DMS53 (cell line): ENCODE data around the gene RPL15.
A peak's percentile ranks its signal among the peaks of the same experiment; 100 is the strongest.

Experiments used
- DNase-seq: peaks from one replicate; lab custom pipeline; 2025; lab: John Stamatoyannopoulos, UW

Gene RPL15

DNA sequence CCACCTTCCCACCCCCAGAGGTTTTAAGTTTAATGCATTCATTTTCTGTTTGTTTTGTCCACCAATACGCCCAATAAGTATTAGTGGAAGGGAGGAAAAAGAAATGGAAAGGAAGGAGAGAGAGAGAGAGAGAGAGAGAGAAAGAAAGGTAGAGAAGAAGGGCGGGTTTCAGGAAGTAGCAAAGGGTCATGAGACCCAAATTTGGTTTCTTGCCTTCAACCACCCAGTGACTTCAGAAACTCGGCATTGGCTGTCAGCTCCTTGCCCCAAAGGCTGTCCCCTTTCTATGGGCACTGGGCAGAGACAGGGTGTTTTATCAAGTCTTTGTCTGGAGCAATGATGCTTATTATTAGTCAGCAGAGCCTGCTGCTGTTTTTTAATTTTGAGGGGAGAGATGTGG, 14.7 kb downstream of the RPL15 start:
- no peak for DNase-seq

DNA sequence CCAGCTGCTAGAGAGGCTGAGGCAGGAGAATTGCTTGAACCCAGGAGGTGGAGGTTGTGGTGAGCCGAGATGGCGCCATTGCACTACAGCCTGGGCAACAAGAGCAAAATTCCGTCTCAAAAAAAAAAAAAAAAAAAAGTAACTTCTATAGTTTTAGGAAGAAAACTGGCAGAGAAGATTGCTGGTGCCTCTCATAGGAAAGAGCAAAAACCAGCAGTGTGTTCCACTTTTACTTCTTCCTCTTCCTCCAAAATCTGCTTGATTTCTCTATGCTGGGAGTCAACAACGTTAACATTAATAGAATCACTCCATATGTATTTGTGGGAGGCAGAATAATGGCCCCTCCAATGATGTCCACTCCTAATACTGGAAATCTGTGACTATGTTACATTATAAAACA, 15.6 kb downstream of the RPL15 start:
- DNase-seq: no peak

- DNase-seq: no peak
Measured at GRCh38 chr3:23934253-23934652, 17.3 kb downstream of the RPL15 start.

- DNase-seq: no peak
Measured at GRCh38 chr3:23937296-23937695, 20.4 kb downstream of the RPL15 start.

- DNase-seq: no peak
Measured at GRCh38 chr3:23938688-23939087, 21.8 kb downstream of the RPL15 start.

GRCh38 chr3:23940775-23941174, 23.8 kb downstream of the RPL15 start:
- DNase-seq: peak; percentile 1

DNA sequence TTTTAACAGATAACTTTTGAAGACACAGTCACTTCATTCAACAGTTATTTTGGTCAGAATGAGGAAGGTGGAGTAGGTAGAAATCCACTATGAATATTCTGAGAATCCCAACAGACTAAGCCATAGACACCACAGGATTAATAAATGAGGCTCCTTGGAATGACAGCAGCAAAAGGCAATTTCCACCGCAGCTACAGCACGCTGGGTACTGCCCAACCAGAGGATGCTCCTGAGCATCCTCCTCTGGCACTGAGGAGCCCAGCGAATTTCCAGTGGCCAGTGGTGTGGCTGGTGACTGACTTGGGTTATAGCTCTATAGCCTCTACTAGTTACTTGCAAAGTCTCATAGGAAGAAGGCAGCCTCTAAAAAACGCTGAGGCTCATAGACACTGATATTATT, 24.5 kb downstream of the RPL15 start:
- DNase-seq: no peak

DNA sequence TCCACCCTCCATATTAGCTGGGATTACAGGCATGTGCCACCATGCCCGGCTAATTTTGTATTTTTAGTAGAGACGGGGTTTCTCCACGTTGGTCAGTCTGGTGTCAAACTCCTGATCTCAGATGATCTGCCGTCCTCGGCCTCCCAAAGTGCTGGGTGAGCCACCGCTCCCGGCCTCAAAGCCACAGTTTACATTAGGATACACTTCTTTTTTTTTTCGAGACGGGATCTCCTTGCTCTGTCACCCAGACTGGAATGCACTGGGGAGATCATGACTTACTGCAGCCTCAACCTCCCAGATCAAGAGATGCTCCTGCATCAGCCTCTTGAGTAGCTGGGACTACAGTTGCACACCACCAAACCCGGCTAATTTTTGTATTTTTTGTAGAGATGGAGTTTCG, 25.6 kb downstream of the RPL15 start:
- no peak for DNase-seq

GRCh38 chr3:23944007-23944783, 27.3 kb downstream of the RPL15 start:
- DNase-seq: no peak

DNA sequence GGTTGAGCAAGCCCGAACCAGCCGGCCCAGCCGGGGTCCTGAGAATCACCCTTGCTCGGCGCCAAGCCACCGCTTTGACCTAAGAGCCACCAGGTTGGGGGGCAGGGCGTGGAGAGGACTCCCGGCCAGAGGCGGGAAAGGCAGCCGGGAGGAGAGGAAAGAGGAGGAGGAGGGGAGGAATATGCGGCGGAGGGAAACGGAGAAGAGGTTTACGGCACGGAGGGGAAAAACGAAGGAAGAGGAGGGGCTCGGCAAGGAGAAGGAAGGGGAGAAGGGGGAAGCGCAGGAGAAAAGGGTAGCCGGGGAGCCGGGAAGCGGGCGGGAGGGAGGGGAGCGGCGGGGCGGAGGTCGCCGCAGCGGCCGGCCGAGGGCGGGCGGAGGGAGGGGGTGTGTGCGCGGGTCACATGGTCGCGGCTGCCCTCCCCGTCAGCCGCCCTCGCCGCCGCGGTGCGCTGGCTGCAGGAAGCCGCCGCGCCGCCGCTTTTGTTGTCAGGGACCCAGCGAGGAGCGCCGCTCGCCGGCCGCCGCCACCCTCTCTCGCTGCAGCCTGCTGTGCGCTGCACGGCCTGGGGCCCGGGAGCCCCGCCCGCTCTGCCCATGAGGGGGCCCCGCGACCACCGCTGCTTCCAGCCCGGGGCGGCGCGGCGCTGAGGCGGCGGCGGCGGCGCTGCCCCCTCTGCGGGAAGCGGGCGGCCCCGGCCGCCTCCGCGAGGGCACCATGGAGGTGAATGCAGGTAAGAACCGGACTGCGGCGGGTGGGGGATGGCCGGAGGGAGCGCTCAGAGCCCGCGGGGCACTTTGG, 28.1 kb downstream of the RPL15 start, which contains the start of gene NR1D2:
NR1D2 (plus strand) TSS at position 426 of the 802 bp plus-strand sequence; CDS start at position 719, 293 bp downstream.
- DNase-seq: peak; percentile 85

GRCh38 chr3:23945663-23945912, 28.7 kb downstream of the RPL15 start:
- DNase-seq: no peak

- DNase-seq: peak; percentile 93
Measured at GRCh38 chr3:23945913-23946687, 29.2 kb downstream of the RPL15 start.

GRCh38 chr3:23948761-23949160, 31.8 kb downstream of the RPL15 start:
- DNase-seq: no peak

DNA sequence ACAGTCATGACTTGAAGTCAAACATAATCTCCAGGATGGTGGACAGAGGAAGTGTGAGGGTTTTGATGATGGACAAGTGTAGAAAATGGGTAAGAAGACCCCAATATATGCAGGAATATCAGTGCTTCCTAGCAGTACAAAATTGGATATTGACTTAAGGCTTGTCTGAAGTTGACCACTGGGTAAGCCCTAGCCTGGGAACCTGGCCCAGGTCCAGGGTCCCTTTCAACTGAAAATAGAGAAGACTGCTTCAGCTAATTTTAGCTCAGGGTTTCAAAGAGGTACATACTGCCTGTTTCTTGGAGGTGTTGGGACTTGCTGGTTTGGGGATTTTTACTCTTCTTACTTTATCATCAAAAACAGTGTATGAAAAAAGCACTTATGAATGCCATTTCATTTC, 32.9 kb downstream of the RPL15 start:
- peak; percentile 7 for DNase-seq

DNA sequence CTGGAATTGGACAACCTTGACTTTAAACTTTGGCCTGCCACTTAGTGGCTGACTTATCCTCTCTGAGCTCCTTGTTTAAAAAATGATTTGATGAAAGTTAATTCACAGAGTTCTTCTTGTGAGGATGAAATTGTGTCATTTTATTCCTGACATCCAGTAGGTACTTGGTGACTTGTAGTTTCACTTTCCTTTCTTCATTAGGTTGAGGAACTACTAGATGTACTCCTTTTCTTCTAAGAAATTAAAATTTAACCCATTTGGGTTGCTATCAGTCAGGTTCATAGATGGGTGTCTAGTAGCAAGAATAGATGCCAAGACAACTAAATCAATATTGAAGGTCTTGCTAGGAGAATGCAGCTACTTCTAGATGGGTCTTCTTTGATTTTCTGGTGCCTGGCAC, 33.4 kb downstream of the RPL15 start:
- DNase-seq: no peak

GRCh38 chr3:23952646-23953045, 35.7 kb downstream of the RPL15 start:
- no peak for DNase-seq

GRCh38 chr3:23953523-23953922, 36.6 kb downstream of the RPL15 start:
- DNase-seq: no peak

DNA sequence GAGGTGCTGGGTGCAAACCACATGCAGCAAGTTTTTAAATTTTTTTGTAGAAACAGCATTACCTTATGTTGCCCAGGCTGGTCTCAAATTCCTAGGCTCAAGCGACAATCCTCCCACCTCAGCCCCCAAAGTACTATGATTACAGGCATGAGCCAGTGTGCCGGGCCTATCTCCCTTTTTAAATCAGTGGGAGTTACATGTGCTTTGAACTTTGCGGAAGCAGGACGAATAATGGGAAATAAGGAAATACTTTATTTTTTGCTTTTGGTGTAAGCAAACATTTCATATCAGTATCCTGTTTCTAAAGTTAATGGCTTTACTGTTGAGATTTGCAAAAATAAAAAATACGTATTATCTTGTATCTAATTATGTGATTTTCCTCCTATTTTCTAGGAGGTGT, 37.2 kb downstream of the RPL15 start:
- DNase-seq: no peak

DNA sequence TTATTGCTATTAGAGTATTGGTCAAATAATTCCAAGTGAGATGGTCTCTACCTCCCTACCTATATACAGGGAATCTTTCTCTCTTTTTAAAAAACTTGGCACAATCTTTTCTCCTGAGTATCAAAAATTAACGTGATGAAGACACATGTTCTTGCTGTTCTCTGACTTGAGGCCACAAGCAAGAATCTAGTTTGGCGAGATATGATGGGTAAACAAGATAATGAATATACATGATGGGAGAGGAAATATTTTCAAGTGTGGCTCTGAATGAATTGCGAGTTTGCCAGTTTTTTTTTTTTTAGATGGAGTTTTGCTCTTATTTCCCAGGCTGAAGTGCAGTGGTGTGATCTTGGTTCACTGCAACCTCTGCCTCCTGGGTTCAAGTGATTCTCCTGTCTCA, 39.8 kb downstream of the RPL15 start:
- no peak for DNase-seq

GRCh38 chr3:23959135-23959900, 42.4 kb downstream of the RPL15 start:
- peak; percentile 7 for DNase-seq

DNA sequence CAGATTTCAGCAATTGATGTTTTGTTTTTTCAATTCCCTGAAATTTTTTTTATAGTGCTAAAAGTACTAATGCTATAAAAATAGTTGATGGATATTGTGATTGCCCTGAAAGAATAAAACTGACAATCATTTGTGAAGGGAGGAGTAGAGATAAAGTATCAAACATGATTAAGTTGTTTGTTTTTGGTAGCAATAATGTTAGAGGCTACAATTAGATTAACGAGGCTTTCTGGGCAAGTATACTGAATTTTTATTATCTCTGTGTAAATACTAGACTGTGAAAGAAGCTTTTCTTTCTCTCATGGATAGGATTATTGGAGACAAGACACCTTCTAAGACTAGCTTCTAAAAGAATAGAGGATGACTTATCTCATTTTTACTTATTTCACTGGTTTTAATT, 43.7 kb downstream of the RPL15 start:
- no peak for DNase-seq

- DNase-seq: no peak
Measured at GRCh38 chr3:23961066-23961465, 44.1 kb downstream of the RPL15 start.
